Transverse colon (tissue), 3 donors: Measurements from ENCODE around the gene HECW1.

ENCODE experiments used
- POLR2A ChIP-seq: fragments of 450-650 bp; IDR thresholded peaks from one replicate; pipeline ENCODE4 v1.6.1; 2016; ENCODE audit warnings: antibody characterized with exemption, mild to moderate bottlenecking, moderate library complexity
- TF ChIP-seq, protein P1 (sequence below), 5 experiments: fragments of 200-600 bp in 3 of 5; fragments of 450-650 bp in 2 of 5; sonication (generic) in 3 of 5; IDR thresholded peaks; 1 replicate in 2 of 5; 2 replicates in 3 of 5; pipeline ENCODE4 v1.5.1; 2016 to 2017; ENCODE audit warnings: antibody characterized with exemption in 5 of 5, inconsistent platforms in 3 of 5, mild to moderate bottlenecking in 2 of 5, moderate library complexity in 1 of 5

DNA sequence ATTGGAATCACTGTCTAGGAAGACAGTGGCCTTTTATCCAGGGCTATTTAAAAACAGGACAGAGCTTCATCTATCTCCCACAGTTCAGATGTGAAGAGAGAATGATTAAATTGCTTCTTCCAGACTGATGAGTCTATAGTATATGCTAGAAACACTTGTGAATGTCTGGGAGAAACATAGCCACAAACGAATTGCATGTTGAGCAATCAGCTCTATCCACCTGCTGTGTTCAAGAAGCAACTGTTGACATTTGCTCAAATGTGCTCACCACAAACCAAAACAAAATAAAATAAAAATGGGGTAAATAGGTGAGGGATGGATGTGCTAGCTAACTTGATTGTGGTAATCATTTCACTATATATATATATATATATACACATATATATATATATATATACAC, 195.1 kb downstream of the HECW1 start:
- no peak for TF ChIP-seq POLR2A
- TF ChIP-seq, protein P1, sequence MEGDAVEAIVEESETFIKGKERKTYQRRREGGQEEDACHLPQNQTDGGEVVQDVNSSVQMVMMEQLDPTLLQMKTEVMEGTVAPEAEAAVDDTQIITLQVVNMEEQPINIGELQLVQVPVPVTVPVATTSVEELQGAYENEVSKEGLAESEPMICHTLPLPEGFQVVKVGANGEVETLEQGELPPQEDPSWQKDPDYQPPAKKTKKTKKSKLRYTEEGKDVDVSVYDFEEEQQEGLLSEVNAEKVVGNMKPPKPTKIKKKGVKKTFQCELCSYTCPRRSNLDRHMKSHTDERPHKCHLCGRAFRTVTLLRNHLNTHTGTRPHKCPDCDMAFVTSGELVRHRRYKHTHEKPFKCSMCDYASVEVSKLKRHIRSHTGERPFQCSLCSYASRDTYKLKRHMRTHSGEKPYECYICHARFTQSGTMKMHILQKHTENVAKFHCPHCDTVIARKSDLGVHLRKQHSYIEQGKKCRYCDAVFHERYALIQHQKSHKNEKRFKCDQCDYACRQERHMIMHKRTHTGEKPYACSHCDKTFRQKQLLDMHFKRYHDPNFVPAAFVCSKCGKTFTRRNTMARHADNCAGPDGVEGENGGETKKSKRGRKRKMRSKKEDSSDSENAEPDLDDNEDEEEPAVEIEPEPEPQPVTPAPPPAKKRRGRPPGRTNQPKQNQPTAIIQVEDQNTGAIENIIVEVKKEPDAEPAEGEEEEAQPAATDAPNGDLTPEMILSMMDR (IDR thresholded peaks at IDR 0.05): no peak
